PFSK-1 (cell line): Measurements from ENCODE around the gene PRB4.

Experiments used
- POLR2AphosphoS5 ChIP-seq: IDR thresholded peaks from 2 replicates; pipeline ENCODE4 v1.6.1; 2012; ENCODE audit warnings: low read depth, mild to moderate bottlenecking, control low read depth, low read length, moderate library complexity
- SIN3A ChIP-seq: IDR thresholded peaks from 2 replicates; pipeline ENCODE4 v1.6.1; 2012; ENCODE audit warnings: mild to moderate bottlenecking, low read length, moderate library complexity, borderline replicate concordance; ENCODE audit not compliant: insufficient read depth
- TAF1 ChIP-seq: IDR thresholded peaks from 2 replicates; pipeline ENCODE4 v1.6.1; 2012; ENCODE audit warnings: low read length, control low read depth, borderline replicate concordance; ENCODE audit not compliant: insufficient read depth
- TF ChIP-seq, protein P1 (sequence below), 2 experiments: IDR thresholded peaks; 2 replicates each; pipeline versions ENCODE4 v1.6.1 to v1.8.0; 2011 to 2012; ENCODE audit warnings: low read depth in 2 of 2, low read length in 2 of 2, control low read depth in 1 of 2, inconsistent platforms in 1 of 2, mild to moderate bottlenecking in 1 of 2, moderate library complexity in 1 of 2; ENCODE audit not compliant: insufficient read depth in 1 of 2

DNA sequence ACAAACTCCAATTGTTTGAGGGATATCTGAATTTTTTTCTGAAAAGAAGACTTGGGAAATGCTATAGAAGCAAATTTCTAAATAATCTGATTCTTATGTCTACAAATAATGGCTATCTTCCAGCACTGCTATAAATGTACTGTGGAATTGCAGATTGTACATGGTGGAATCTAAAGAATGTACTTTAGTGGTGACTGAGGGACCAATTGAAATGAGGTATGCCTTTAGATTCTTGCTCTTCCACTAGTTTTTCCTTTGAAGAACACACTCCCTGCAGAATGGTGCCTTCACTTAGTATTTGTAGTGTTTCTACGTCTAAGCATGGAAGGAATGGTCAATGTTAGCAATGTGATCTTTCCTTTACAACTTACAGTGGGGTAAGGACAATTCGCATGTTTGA lies 11.7 kb upstream of the PRB4 start:
- no peak for TF ChIP-seq TAF1
- TF ChIP-seq, protein P1, sequence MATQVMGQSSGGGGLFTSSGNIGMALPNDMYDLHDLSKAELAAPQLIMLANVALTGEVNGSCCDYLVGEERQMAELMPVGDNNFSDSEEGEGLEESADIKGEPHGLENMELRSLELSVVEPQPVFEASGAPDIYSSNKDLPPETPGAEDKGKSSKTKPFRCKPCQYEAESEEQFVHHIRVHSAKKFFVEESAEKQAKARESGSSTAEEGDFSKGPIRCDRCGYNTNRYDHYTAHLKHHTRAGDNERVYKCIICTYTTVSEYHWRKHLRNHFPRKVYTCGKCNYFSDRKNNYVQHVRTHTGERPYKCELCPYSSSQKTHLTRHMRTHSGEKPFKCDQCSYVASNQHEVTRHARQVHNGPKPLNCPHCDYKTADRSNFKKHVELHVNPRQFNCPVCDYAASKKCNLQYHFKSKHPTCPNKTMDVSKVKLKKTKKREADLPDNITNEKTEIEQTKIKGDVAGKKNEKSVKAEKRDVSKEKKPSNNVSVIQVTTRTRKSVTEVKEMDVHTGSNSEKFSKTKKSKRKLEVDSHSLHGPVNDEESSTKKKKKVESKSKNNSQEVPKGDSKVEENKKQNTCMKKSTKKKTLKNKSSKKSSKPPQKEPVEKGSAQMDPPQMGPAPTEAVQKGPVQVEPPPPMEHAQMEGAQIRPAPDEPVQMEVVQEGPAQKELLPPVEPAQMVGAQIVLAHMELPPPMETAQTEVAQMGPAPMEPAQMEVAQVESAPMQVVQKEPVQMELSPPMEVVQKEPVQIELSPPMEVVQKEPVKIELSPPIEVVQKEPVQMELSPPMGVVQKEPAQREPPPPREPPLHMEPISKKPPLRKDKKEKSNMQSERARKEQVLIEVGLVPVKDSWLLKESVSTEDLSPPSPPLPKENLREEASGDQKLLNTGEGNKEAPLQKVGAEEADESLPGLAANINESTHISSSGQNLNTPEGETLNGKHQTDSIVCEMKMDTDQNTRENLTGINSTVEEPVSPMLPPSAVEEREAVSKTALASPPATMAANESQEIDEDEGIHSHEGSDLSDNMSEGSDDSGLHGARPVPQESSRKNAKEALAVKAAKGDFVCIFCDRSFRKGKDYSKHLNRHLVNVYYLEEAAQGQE (IDR thresholded peaks at IDR 0.05; ENCODE audit: insufficient read depth in 1 of 2, low read depth in 2 of 2, low read length in 2 of 2), result no peak
- no peak for TF ChIP-seq POLR2AphosphoS5
- no peak for TF ChIP-seq SIN3A
